GM10266 (cell line): Measurements from ENCODE around the gene ELMO1.

Source experiments
- DNase-seq: peaks from one replicate; pipeline ENCODE4 v3.0.0; 2012; ENCODE audit errors: extremely low spot score
- CTCF ChIP-seq: IDR thresholded peaks from 2 replicates; pipeline ENCODE4 v1.5.1; 2012; ENCODE audit warnings: mild to moderate bottlenecking, low read depth; ENCODE audit not compliant: control insufficient read depth, insufficient read depth; ENCODE audit errors: missing control alignments

ELMO1 gene

GRCh38 chr7:37194943-37195342 lies 253.7 kb downstream of the ELMO1 start:
- DNase-seq = no peak
- no peak for TF ChIP-seq CTCF

GRCh38 chr7:37193775-37194135 lies 254.9 kb downstream of the ELMO1 start:
- DNase-seq = no peak
- TF ChIP-seq CTCF = no peak

GRCh38 chr7:37193087-37193774 lies 255.4 kb downstream of the ELMO1 start:
- TF ChIP-seq CTCF = no peak
- DNase-seq = no peak

GRCh38 chr7:37191797-37192196 lies 256.9 kb downstream of the ELMO1 start:
- no peak for DNase-seq
- TF ChIP-seq CTCF = no peak

GRCh38 chr7:37187179-37187578 lies 261.5 kb downstream of the ELMO1 start:
- no peak for DNase-seq
- TF ChIP-seq CTCF = no peak

GRCh38 chr7:37186753-37187152 lies 261.9 kb downstream of the ELMO1 start:
- DNase-seq = no peak
- TF ChIP-seq CTCF = no peak

- no peak for DNase-seq
- TF ChIP-seq CTCF = no peak
Measured at GRCh38 chr7:37181550-37181932, 267.1 kb downstream of the ELMO1 start.
